ENCODE results near the gene ZNF48. TPM values are rescaled to one million over a fixed set of nuclear protein-coding genes. Genes with fewer than 3 reads are reported as not detected.
A peak's percentile ranks its signal among the peaks of the same experiment; 100 is the strongest.

ZNF48 gene
- total RNA-seq, 1 donor from 2014 or later = 14.2 TPM

DNA sequence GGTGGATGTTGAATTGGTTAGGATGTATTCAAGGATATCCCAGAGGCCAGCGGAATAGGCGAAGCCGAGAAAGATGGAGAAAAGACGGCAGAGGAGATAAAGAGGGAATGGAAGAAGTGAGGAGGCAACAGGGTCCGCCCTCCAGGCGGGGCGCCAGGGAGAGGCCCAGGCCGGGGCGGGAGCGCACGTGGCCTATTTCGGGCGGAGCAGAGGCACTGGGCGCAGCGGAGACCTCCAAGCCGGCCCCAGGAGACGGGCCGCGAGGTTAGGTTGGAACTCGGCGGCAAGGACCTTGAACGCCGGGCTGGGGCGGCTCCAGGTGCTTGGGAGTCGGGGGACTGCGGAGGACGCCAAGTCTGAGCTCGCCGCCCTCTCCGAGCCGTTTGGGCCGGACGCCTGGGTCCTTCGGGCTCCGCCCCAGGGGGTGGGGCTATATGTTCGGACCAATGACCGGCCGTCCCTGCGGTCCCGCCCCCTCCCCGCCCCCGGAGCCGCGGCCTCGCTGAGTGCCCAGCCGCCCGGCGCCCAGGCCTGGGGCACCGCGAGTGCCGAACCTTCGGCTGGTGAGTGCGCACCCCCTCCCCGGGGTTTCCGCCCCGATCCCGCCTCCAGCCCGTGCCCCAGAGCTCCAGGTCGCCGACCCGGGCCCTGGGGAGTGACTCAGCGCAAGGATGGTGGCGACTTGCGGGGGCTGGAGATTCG lies 12.0 kb downstream of the ZNF48 start, which contains the start of gene ZNF771:
Gene ZNF771, plus strand, starts transcription at position 505 of the 702 bp plus-strand sequence. CDS start 448 bp downstream, outside the sequence.
- peak; percentile 94 for DNase-seq (ENCODE audit: low spot score)

DNA sequence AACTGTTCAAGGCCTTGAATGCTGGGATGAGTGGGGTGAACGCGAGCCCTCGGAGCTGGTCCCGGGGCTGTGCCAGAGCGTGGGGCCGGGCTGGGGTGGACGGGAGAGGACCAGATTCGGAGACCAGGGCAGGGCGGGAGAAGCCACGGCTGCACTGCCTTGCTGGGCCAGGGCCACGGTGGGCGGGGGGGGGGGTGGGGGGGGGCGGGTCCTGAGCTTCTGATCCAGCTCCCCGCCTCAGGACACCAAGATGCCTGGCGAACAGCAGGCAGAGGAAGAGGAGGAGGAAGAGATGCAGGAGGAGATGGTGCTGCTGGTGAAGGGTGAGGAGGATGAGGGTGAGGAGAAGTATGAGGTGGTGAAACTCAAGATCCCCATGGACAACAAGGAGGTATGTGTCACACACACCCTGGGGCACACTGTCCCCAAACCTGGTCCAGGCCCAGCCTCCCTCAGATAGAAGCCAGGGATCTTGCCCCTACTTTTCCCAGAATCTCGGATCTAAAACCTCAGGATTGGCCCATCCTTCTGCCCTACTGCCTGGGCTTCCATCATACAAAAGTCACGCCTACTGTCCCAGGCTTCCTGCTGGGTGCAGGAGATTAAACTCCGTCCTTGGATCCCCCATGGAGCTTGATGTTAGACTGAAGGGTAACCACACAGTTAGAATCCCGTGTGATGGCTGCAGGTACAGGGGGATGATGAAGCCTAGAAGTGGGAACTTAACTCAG lies 12.7 kb downstream of the ZNF48 start:
- DNase-seq (ENCODE audit: low spot score) = no peak

DNA sequence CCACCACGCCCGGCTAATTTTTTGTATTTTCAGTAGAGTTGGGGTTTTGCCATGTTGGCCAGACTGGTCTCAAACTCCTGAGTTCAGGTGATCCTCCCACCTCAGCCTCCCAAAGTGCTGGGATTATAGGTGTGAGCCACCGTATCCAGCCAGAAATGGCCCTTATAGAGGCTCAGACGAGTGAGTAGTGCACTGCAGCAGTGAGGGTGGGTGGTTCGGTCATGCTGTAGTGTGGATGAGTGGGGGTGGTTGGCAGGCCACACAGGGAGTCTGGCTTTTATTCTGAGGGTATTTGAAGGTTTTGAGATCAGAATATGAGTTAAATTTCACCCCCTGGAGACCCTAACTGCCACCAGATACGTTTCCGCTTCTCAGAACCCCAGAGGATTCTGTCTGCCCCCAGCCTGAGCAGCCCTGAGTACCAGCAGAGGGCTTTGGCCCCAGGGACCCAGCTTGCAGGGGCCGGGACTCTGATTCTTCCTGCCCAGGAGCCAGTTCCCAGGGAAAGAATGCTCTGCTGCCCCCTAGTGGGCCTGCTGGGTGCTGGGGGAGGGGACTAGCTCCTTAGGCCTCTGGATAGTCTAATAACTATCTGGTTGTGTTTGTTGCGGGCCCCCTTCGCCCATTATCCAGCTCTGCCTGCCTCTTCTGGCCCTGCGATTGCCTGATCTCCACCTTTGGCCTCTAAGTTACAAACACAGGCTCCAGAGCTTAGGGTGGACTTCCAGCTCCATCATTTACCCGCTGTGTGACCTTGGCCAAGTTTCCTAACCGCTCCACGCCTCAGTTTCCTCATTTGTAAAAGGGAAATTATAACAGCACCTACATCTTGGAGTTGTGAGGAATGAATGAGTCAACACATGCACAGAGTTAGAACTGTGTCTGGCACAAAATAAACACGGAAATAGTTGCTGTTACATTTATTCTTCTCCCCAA lies 14.2 kb downstream of the ZNF48 start:
- DNase-seq (ENCODE audit: low spot score) = peak; percentile 91

DNA sequence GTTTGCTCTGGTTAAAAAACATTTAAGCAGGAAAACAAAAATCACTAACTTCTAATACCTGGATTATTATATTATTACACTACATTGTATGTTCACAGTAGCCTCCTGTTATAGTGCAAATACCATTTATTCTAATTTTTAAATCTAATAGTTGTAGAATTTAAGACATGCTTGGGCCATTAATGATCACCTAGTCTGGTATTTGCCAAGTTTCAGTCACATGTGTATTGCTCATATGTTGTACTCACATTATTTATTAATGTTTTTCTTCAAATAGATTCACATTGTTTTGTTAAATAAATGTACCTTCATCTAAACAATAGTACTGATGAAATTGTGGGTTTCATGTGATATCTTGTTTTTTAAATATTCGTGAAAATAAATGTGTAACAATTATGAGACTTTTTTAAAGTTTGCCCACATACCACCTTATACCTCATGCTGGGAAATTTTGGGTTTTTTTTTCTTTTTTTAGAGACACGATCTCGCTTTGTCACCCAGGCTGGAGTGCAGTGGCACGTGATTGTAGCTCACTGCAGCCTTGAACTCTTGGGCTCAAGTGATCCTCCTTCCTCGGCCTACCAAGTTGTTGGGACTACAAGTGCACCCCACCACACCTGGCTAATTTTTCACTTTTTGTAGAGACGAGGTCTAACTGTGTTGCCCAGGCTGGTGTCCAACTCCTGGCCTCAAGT lies 18.0 kb downstream of the ZNF48 start:
- no peak for DNase-seq (ENCODE audit: low spot score)

DNA sequence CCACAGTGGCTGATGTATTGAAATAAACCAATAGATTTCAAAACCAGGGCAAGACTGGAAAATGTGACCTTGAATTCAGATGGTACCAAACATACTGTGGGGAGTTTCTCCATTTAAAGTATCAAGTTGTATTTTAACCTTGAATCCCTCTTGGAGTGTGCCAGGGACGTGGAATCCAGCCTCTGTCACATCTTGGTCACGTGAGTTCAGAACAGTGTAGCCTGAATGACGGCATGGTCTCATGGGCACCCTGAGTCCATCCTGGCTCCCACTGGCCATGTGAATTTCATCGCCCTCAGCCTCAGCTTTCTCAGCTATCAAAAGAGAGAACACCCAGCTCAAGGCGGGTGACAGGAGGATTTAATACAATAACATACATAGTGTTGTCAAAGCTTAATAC lies 18.9 kb downstream of the ZNF48 start:
- no peak for DNase-seq (ENCODE audit: low spot score)

DNA sequence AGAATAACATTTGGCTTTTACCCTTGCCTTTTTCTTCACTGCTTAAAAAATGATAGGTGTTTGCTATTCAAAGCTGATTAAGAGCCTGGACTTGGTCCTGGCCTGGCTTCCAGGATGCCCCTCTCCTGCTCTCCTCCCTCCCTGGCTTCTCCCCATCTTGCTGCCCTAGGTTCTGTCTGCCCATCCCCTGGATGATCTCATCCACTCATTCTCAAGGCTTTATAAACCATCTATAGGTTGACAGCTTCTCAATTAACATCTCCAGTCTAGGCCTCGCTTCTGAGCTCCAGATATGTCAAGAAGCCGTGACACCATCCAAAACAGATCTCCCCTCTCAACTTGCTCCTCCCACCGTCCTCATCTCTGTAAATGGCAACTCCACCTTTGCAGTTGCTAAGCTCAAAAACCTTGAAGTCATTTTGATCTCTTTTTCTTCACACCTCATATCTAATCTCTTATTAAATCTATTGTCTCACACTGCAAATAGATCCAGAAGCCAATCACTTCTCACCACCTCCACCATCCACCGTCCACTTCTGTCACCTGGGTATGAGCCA lies 20.9 kb downstream of the ZNF48 start:
- DNase-seq (ENCODE audit: low spot score) = no peak

DNA sequence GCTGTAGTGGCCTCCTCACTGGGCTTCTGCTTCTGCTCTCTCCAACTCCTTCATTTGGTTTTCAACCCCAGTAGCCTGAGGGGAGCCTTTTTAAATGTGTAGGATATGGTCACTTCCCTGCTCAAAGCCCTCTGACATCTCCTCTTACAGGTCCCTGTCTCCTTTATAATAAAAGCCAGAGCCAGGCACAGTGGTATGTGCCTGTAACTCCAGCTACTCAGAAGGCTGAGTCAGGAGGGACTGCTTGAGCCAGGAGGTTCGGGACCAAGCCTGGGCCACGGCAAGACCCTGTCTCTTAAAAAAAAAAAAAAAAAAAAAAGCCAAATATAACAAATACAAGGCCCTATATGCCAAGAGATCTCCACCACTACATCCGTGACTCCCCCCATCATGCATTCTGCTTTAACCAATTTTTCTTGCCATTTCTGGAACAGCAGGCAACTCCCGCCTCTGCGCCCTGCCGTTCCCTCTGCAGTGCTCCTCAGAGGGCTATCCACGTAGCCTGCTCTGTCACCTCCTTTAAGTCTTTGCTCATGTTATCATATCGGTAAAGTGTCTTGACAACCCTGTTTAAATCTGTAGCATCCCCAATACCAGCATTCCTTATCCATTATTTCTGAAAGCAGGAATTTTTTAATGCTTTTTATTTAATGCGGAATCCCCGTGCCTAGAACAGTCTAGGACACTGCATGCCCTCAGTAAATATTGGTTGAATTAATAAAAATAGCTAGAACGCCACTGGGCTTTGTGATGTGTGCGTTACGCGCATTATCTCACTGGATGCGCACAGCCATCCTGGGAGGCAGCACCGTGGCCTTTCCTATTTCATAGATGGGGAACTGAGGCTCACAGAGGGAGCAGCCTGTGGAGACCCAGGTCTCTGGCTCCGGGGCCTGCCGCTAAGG lies 21.7 kb downstream of the ZNF48 start:
- no peak for DNase-seq (ENCODE audit: low spot score)

DNA sequence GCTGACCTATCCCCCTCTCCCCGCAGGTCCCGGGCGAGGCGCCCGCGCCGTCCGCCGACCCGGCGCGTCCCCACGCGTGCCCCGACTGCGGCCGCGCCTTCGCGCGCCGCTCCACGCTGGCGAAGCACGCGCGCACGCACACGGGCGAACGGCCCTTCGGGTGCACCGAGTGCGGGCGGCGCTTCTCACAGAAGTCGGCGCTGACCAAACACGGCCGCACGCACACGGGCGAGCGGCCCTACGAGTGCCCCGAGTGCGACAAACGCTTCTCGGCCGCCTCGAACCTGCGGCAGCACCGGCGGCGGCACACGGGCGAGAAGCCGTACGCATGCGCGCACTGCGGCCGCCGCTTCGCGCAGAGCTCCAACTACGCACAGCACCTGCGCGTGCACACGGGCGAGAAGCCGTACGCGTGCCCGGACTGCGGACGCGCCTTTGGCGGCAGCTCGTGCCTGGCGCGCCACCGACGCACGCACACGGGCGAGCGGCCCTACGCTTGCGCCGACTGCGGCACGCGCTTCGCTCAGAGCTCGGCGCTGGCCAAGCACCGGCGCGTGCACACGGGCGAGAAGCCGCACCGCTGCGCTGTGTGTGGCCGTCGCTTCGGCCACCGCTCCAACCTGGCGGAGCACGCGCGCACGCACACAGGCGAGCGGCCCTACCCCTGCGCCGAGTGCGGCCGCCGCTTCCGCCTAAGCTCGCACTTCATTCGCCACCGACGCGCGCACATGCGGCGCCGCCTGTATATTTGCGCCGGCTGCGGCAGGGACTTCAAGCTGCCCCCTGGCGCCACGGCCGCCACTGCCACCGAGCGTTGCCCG lies 22.5 kb downstream of the ZNF48 start:
- peak; percentile 91 for DNase-seq (ENCODE audit: low spot score)

DNA sequence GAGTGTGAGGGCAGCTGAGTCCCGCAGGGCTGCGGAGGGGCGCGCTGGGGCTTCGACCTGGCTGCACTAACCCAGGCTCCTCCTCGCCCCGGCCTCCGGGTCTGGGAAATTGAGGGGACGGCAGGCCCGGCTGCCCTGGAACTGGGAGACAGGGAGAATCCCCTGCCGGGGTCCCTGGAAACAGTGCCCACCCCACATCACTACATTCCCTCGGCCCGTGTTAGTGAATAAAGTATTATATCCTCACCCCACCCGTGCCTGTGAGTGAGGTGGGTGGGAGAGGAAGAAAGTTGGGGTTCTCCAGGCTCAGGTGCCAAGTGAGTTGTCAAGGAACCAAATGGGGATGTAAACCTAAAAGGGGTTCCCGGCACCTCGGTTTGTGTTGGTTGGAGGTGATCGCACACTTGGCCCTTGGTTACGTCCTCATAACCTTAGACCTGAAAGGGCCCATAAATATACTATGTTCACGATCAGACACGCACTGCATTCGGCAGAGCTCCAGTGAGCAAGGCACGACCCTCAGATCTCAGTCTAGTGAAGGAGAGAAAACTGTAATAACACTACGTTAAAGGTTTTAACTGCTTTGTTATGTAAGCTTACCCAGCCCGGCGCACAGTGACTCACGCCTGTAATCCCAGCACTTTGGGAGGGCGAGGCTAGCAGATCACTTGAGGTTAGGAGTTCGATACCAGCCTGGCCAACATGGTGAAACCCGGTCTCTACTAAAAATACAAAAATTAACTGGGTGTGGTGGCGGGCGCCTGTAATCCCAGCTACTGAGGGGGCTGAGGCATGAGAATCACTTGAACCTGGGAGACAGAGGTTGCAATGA lies 23.3 kb downstream of the ZNF48 start:
- no peak for DNase-seq (ENCODE audit: low spot score)

DNA sequence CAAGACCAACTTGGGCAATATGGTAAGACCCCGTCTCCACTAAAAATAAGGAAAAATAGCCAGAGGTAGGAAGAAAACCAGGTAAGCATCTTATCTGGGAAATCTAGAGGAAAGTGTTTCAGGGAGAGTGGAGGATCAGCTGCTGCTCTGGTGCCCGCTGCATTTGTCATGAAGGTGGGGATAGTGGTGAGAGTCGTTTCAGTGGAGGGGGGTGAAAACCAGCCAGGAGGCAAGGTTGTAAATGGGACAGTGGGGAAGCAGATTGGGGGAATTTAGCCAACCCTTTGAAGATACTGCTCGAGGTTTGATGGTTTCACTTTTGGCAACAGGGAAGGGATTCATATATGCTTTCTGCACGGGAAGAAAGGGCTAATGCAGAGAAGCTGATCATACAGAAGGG lies 25.8 kb downstream of the ZNF48 start:
- no peak for DNase-seq (ENCODE audit: low spot score)

DNA sequence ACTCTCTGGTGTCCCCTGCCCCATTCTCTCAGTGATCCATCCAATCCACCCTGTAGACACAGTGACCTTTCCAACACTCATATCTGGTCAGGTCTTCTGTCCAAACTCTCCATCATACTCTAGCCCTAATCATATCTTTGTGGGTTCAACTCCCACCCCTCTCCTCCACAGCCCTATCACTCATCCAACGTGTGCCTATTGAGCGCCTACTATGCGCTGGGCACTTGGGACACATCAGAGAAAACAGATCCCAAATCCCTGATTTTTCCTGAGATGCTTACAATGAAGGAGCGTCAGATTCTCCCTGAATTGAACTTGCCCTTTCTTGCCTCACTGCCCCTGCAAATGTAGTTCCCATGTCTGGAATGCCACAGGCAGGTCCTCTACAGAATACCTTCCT lies 32.8 kb downstream of the ZNF48 start:
- DNase-seq (ENCODE audit: low spot score) = no peak

DNA sequence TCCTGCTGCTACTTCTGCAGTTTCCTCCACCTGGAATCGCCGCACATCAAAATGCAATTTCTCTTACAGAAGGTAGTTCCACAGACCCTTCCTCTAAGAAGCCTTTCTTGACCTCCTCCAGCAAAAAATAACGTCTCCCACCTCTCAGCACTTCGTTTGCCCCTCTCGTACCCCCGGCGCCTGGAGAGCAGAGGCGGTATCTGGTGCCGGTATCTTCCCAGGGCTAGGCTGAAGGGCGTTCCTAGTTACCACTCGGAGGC lies 34.1 kb downstream of the ZNF48 start:
- peak; percentile 19 for DNase-seq (ENCODE audit: low spot score)

DNA sequence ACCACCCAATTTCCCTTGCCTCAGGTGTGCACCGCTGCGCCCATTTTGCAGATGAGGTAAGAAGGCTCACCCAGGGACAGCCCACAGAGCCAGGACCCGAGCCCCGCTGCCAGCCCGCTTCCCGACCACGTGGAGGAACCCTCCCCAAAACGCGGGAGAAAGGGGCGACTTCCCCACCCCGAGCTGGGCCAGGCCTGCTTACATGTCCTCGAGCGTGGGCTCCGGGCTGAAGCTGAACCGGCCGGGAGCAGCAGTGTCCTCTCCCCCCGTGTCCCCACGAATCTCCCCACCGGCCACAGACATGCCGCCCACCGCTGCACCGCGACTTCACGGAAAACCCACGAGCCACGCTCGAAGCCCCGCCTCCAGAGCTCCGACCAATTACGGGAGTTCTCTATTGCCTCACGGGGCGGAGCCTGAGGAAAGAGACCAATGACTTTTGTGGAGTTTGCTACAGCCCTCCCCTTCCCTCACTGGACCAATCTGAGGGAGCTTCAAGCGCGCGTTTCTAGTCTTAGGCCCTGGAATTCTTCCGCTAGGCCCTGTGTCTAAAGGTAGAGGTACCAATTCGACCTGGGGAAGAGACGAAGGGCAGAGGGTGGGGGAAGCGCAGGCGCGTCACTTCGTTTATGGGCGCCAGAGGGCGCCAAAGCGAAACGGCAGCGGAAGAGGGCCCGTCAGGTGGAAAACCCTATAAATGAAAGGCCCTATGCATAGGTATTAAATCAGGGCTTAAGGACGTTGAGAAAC lies 34.6 kb downstream of the ZNF48 start, which contains the start of gene DCTPP1:
Gene DCTPP1, minus strand, starts transcription at position 353 of the 750 bp plus-strand sequence. Its CDS starts 50 bp downstream, at position 303.
- peak; percentile 99 for DNase-seq (ENCODE audit: low spot score)

DNA sequence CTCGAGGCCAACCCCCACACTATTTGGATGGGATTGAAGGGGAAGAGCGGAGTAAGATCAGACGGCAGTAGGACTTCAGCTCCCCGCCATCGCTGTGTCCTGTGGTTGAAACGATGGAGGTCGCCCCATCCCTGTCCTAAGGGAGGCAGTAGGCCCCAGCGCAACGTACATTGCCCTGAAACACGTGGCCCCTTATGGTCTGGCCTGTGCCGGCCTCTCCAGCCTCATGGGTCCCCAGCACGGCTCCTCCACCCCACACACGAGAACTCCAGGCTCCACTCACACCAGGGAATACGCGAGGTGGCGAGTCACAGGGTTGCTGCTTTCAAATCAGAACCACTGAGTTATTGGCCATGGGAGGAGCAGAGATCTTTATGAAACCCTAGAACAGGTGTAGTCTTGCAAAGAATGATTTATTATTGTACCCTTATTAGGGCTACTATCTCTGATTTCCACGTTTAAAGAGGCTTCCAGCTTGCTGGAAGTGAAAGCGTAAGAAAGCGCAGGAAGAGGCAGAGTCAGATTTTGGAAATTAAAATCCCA lies 35.3 kb downstream of the ZNF48 start:
- no peak for DNase-seq (ENCODE audit: low spot score)

DNA sequence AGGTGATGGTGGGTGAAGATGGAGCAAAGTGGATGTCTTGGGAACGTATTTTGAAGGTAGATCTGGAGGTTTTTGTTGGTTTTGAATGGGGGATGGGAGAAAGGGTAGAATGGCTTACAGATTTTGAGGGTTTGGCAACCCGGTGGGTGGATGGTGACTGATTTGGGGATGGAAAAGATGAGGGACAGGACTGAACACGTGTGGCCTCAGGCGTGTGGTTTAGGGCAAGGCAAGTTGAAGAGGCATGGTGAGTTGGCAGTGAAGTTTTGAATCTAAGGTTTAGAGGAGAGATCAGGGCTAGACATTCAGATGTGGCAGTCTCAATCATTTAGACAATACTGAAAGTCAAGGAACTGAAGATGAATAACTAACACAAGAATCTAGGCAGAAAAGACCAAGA lies 39.6 kb downstream of the ZNF48 start:
- DNase-seq (ENCODE audit: low spot score) = no peak

DNA sequence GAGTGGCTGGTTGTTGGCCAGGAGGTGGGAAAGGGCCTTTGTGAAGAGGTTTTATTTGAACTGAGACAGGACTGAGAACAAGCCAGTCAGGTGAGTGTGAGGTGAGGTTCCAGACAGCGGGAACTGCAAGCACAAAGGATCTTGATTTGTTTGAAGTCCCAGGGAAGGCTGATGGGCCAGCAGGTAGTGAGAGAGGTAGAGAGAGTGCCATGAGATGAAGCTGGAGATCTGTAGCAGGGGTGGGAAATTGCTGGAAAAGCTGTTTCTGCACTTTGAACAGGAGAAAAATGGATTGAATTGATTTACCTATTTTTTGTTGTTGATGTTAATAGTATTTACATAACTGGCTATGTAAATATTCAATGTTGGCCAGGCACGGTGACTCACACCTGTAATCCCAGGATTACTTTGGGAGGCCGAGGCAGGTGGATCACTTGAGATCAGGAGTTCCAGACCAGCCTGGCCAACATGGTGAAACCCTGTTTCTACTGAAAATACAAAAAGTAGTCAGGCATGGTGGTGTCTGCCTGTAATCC lies 42.4 kb downstream of the ZNF48 start:
- DNase-seq (ENCODE audit: low spot score) = no peak

DNA sequence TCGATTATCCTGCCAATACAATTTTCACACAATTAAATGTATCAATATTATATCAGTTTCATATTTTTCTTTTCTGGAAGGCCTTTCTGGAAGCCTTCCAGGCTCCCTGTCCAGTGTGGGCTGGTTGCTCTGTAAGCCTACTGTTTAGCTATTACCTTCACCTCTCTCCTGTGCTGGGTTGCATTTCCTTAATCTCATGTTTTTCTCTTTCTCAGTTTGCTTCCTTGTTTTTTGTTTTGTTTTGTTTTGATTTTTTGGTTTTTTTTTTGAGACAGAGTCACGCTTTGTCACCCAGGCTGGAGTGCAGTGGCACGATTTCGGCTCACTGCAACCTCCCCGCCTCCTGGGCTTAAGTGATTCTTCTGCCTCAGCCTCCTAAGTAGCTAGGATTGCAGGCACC lies 43.6 kb downstream of the ZNF48 start:
- no peak for DNase-seq (ENCODE audit: low spot score)

Data from umbilical cord (tissue), 2 donors.